Immature natural killer cell (primary cell): ENCODE data around the gene MAG. TPM values are rescaled to one million over a fixed set of nuclear protein-coding genes. Genes with fewer than 3 reads are reported as not detected.

Source experiments
- DNase-seq, 3 donors: peaks; one replicate each; pipeline ENCODE4 v3.0.0; 2022; ENCODE audit warnings: mixed read lengths in 1 of 3
- H3K27ac Mint-ChIP-seq, 6 donors: one replicate each; pipeline ENCODE4 v1.8.0; 2020; ENCODE audit warnings: mixed read lengths in 6 of 6, mild to moderate bottlenecking in 5 of 6, inconsistent platforms in 4 of 6, moderate library complexity in 3 of 6
- H3K27me3 Mint-ChIP-seq, 3 donors: one replicate each; pipeline ENCODE4 v1.8.0; 2020 to 2021; ENCODE audit warnings: low read depth in 3 of 3, mild to moderate bottlenecking in 3 of 3, mixed read lengths in 3 of 3, moderate library complexity in 3 of 3, inconsistent platforms in 1 of 3
- H3K36me3 Mint-ChIP-seq, 3 donors: one replicate each; pipeline ENCODE4 v1.8.0; 2020; ENCODE audit warnings: mixed read lengths in 3 of 3, inconsistent platforms in 2 of 3, mild to moderate bottlenecking in 2 of 3
- H3K4me1 Mint-ChIP-seq, 2 donors: one replicate each; pipeline ENCODE4 v1.8.0; 2020; ENCODE audit warnings: inconsistent platforms in 2 of 2, mild to moderate bottlenecking in 2 of 2, mixed read lengths in 2 of 2, moderate library complexity in 1 of 2
- H3K4me3 Mint-ChIP-seq, 5 donors: one replicate each; pipeline ENCODE4 v1.8.0; 2020; ENCODE audit warnings: mild to moderate bottlenecking in 5 of 5, mixed read lengths in 5 of 5, inconsistent platforms in 3 of 5, moderate library complexity in 3 of 5
- H3K9me3 Mint-ChIP-seq, 6 donors: one replicate each; pipeline ENCODE4 v1.8.0; 2020; ENCODE audit warnings: mild to moderate bottlenecking in 6 of 6, mixed read lengths in 6 of 6, inconsistent platforms in 4 of 6, moderate library complexity in 3 of 6
- polyA plus RNA-seq, 3 donors: library from polyadenylated mRNA; unstranded; fragments of 300-500 nt; fragmentation: Illumina TruSeq; gene quantifications; one replicate each; pipeline ENCODE4 v1.2.3, GENCODE V29; 2021

Gene MAG
- polyA plus RNA-seq, 3 donors from 2014 or later, result not detected

DNA sequence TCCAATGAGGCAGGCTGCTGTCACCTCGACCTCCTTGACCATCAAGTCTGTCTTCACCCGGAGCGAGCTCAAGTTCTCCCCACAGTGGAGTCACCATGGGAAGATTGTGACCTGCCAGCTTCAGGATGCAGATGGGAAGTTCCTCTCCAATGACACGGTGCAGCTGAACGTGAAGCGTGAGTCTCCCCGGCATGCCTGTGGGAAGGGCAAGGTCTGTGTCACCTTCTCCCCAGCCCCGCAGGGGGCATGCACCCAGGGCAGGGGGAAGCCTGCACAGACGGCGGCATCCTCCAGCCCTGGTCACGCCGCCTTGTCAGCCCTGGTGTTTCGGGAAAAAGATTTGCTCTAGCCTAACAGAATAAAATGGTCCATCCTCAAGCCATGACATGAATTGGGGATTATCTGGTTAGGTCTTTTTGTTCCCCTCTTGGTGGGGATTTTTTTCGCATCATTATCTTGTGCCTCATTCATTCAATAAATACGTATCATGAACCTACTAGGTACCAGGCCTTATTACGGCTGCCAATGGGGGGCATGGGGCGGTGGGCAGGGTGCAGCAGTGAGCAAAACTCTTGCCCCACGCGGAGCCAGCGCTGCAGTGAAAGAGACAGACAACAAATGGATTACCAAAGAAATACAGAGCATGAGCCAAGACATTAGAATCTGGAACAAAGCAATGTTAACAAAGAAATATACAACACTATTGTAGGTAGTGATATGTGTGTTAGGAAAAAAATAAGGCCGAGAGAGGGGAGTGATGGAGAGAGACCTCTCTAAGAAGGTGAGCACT is 44.4 kb downstream of the MAG start:
- H3K36me3 Mint-ChIP-seq, result no peaks in the 10 kb centered on the region
- no peaks in the 10 kb centered on the region for H3K9me3 Mint-ChIP-seq
- H3K27ac Mint-ChIP-seq, result no peak overlapping the region
- DNase-seq, result no peak
- H3K27me3 Mint-ChIP-seq, result peaks cover 5 to 6% (median 6%) of the 10 kb centered on the region in 3 donors
- no peak overlapping the region for H3K4me3 Mint-ChIP-seq
- no peaks in the 10 kb centered on the region for H3K4me1 Mint-ChIP-seq

- Mint-ChIP-seq H3K36me3 (no peaks in the 10 kb centered on the region), H3K4me1 (no peaks in the 10 kb centered on the region), H3K4me3 (no peak overlapping the region), H3K27ac (no peak overlapping the region), H3K9me3 (no peaks in the 10 kb centered on the region), H3K27me3 (peaks cover 5 to 7% (median 6%) of the 10 kb centered on the region in 3 donors)
- DNase-seq, result no peak
These were observed 45.4 kb downstream of the MAG start for GRCh38 chr19:35337097-35337983.

GRCh38 chr19:35337984-35338296 is 46.0 kb downstream of the MAG start:
- no peak overlapping the region for H3K4me3 Mint-ChIP-seq
- DNase-seq, result no peak
- no peaks in the 10 kb centered on the region for H3K9me3 Mint-ChIP-seq
- H3K4me1 Mint-ChIP-seq, result no peaks in the 10 kb centered on the region
- H3K36me3 Mint-ChIP-seq, result no peaks in the 10 kb centered on the region
- no peak overlapping the region for H3K27ac Mint-ChIP-seq
- H3K27me3 Mint-ChIP-seq, result peaks cover 5 to 6% (median 6%) of the 10 kb centered on the region in 3 donors

GRCh38 chr19:35340431-35340830 is 48.5 kb downstream of the MAG start:
- Mint-ChIP-seq H3K36me3 (no peaks in the 10 kb centered on the region), H3K4me1 (no peaks in the 10 kb centered on the region)

GRCh38 chr19:35341006-35341405 is 49.0 kb downstream of the MAG start:
- H3K27ac Mint-ChIP-seq, result no peak overlapping the region
- no peak for DNase-seq
- H3K27me3 Mint-ChIP-seq, result peaks cover 3 to 5% (median 3%) of the 10 kb centered on the region in 3 donors
- no peaks in the 10 kb centered on the region for H3K4me1 Mint-ChIP-seq
- H3K9me3 Mint-ChIP-seq, result peaks cover 0 to 1% (median 0%) of the 10 kb centered on the region in 6 donors
- H3K36me3 Mint-ChIP-seq, result no peaks in the 10 kb centered on the region
- no peak overlapping the region for H3K4me3 Mint-ChIP-seq

More at GRCh38 chr19:35340431-35340830, 48.5 kb downstream of the MAG start:
- H3K27ac Mint-ChIP-seq, result no peak overlapping the region
- H3K9me3 Mint-ChIP-seq, result peaks cover 0 to 1% (median 0%) of the 10 kb centered on the region in 6 donors
- peaks cover 3 to 4% (median 3%) of the 10 kb centered on the region in 3 donors for H3K27me3 Mint-ChIP-seq
- no peak overlapping the region for H3K4me3 Mint-ChIP-seq
- no peak for DNase-seq

DNA sequence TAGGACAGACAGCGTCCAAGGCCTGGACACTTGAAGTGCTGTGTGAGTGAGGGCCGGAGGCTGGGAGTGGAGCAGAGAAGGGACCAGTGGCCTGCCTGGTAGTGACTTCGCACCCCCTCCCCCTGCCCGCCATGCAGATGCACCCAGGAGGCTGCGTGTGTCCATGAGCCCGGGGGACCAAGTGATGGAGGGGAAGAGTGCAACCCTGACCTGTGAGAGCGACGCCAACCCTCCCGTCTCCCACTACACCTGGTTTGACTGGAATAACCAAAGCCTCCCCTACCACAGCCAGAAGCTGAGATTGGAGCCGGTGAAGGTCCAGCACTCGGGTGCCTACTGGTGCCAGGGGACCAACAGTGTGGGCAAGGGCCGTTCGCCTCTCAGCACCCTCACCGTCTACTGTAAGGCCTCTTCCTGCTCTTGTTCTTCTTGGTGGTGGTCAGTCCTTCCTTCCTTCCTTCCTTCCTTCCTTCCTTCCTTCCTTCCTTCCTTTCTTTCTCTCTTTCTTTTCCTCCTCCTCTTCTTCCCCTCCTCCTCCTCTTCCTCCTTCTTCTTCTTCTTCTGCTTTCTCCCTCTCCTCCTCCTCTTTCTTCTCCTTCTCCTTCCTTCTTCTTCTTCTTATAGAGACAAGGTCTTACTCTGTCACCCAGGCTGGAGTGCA is 49.7 kb downstream of the MAG start:
- no peak overlapping the region for H3K4me3 Mint-ChIP-seq
- DNase-seq, result no peak
- H3K27me3 Mint-ChIP-seq, result peaks cover 4 to 9% (median 6%) of the 10 kb centered on the region in 3 donors
- no peak overlapping the region for H3K27ac Mint-ChIP-seq
- peaks cover 0 to 1% (median 0%) of the 10 kb centered on the region in 6 donors for H3K9me3 Mint-ChIP-seq
- peaks cover 2 to 6% of the 10 kb centered on the region in 2 donors for H3K4me1 Mint-ChIP-seq
- no peaks in the 10 kb centered on the region for H3K36me3 Mint-ChIP-seq

GRCh38 chr19:35342430-35342829 is 50.5 kb downstream of the MAG start:
- DNase-seq, result no peak
- H3K4me3 Mint-ChIP-seq, result no peak overlapping the region
- no peaks in the 10 kb centered on the region for H3K36me3 Mint-ChIP-seq
- H3K27me3 Mint-ChIP-seq, result peaks cover 5 to 9% (median 6%) of the 10 kb centered on the region in 3 donors
- H3K27ac Mint-ChIP-seq, result no peak overlapping the region
- H3K9me3 Mint-ChIP-seq, result peaks cover 0 to 1% (median 0%) of the 10 kb centered on the region in 6 donors
- peaks cover 9 to 14% of the 10 kb centered on the region in 2 donors for H3K4me1 Mint-ChIP-seq

GRCh38 chr19:35344511-35345031 is 52.6 kb downstream of the MAG start:
- H3K27ac Mint-ChIP-seq, result no peak overlapping the region
- H3K9me3 Mint-ChIP-seq, result peaks cover 0 to 1% (median 0%) of the 10 kb centered on the region in 6 donors

GRCh38 chr19:35345671-35346111 is 53.7 kb downstream of the MAG start:
- peaks cover 14 to 20% of the 10 kb centered on the region in 2 donors for H3K4me1 Mint-ChIP-seq
- H3K4me3 Mint-ChIP-seq, result no peak overlapping the region
- H3K36me3 Mint-ChIP-seq, result no peaks in the 10 kb centered on the region
- H3K27me3 Mint-ChIP-seq, result peaks cover 4 to 9% (median 5%) of the 10 kb centered on the region in 3 donors
- no peak overlapping the region for H3K27ac Mint-ChIP-seq
- DNase-seq, result no peak
- peaks cover 0 to 1% (median 0%) of the 10 kb centered on the region in 6 donors for H3K9me3 Mint-ChIP-seq

More at GRCh38 chr19:35344511-35345031, 52.6 kb downstream of the MAG start:
- Mint-ChIP-seq H3K27me3 (peaks cover 4 to 9% (median 5%) of the 10 kb centered on the region in 3 donors), H3K4me1 (peaks cover 14 to 20% of the 10 kb centered on the region in 2 donors), H3K36me3 (no peaks in the 10 kb centered on the region), H3K4me3 (no peak overlapping the region)
- DNase-seq, result no peak

GRCh38 chr19:35346193-35347052 is 54.5 kb downstream of the MAG start:
- Mint-ChIP-seq H3K4me1 (peaks cover 14 to 20% of the 10 kb centered on the region in 2 donors), H3K4me3 (peak overlapping the region in 3 of 5 donors; percentile 19 to 53 (median 33)), H3K27ac (peak overlapping the region in 2 of 6 donors; percentile 21 to 40), H3K9me3 (peaks cover 0 to 1% (median 0%) of the 10 kb centered on the region in 6 donors), H3K36me3 (no peaks in the 10 kb centered on the region), H3K27me3 (peaks cover 4 to 9% (median 5%) of the 10 kb centered on the region in 3 donors)
- peak; percentile 22 to 43 (median 24) for DNase-seq

GRCh38 chr19:35347171-35347929 is 55.4 kb downstream of the MAG start, which contains the start of gene FFAR1:
Gene FFAR1 (plus strand): TSS chr19:35347902. CDS start chr19:35351552, 3,650 bp downstream.
- peaks cover 14 to 20% of the 10 kb centered on the region in 2 donors for H3K4me1 Mint-ChIP-seq
- H3K27me3 Mint-ChIP-seq, result peaks cover 3 to 8% (median 4%) of the 10 kb centered on the region in 3 donors
- H3K36me3 Mint-ChIP-seq, result no peaks in the 10 kb centered on the region
- H3K9me3 Mint-ChIP-seq, result peaks cover 0 to 1% (median 0%) of the 10 kb centered on the region in 6 donors
- DNase-seq, result no peak
- peak within 1 kb of the TSS in 2 of 6 donors; percentile 21 to 40 for H3K27ac Mint-ChIP-seq
- peak within 1 kb of the TSS in 4 of 5 donors; percentile 4 to 53 (median 26) for H3K4me3 Mint-ChIP-seq

- H3K4me3 Mint-ChIP-seq, result no peak overlapping the region
- no peak for DNase-seq
- H3K27ac Mint-ChIP-seq, result no peak overlapping the region
- peaks cover 0 to 1% (median 0%) of the 10 kb centered on the region in 6 donors for H3K9me3 Mint-ChIP-seq
- peaks cover 16 to 24% of the 10 kb centered on the region in 2 donors for H3K4me1 Mint-ChIP-seq
- peaks cover 4 to 8% (median 4%) of the 10 kb centered on the region in 3 donors for H3K27me3 Mint-ChIP-seq
- no peaks in the 10 kb centered on the region for H3K36me3 Mint-ChIP-seq
These were observed 56.0 kb downstream of the MAG start for GRCh38 chr19:35347930-35348298.
